CD4-positive, alpha-beta T cell (primary cell): ENCODE data around the gene VSIG10. TPM values are rescaled to one million over a fixed set of nuclear protein-coding genes. Genes with fewer than 3 reads are reported as not detected.
A peak's percentile ranks its signal among the peaks of the same experiment; 100 is the strongest.

Source experiments
- ATAC-seq: fragments of 200-7000 bp; cut with Tn5 transposase; one replicate; pipeline ENCODE4 v1.10.0; 2022; ENCODE audit warnings: mild to moderate bottlenecking; ENCODE audit not compliant: poor library complexity
- CTCF ChIA-PET: fragments of 350-600 bp; sonication (Branson Sonifier 250); formaldehyde crosslinking; loops from one replicate; lab custom pipeline; 2021; ENCODE audit warnings: antibody characterized with exemption, inconsistent platforms; lab: Charles Lee
- POLR2A ChIA-PET: fragments of 350-600 bp; sonication (Branson Sonifier 250); formaldehyde crosslinking; loops from one replicate; lab custom pipeline; 2021; ENCODE audit warnings: antibody characterized with exemption, inconsistent platforms; lab: Charles Lee
- DNase-seq, 14 experiments: peaks; one replicate each; pipeline ENCODE4 v3.0.0-alpha.2; 2013 to 2020; ENCODE audit warnings: mixed read lengths in 2 of 14
- H3K27ac ChIP-seq, 2 donors: one replicate each; pipeline versions ENCODE4 v1.5.1 to v1.7.0; 2013; ENCODE audit warnings: low read length in 2 of 2, low read depth in 1 of 2, mild to moderate bottlenecking in 1 of 2
- H3K27me3 ChIP-seq, 2 experiments: 1 replicate in 1 of 2; 2 replicates in 1 of 2; pipeline versions ENCODE4 v1.6.1 to v1.7.0; 2013; ENCODE audit warnings: low read length in 2 of 2, control low read depth in 1 of 2, mild to moderate bottlenecking in 1 of 2, moderate library complexity in 1 of 2; ENCODE audit not compliant: insufficient read depth in 2 of 2, control insufficient read depth in 1 of 2
- H3K36me3 ChIP-seq: one replicate; pipeline ENCODE4 v1.6.1; 2013; ENCODE audit warnings: low read length, control low read depth; ENCODE audit not compliant: insufficient read depth
- H3K4me1 ChIP-seq: one replicate; pipeline ENCODE4 v1.6.1; 2013; ENCODE audit warnings: low read length, control low read depth; ENCODE audit not compliant: insufficient read depth
- H3K4me3 ChIP-seq: one replicate; pipeline ENCODE4 v1.5.1; 2013; ENCODE audit warnings: mild to moderate bottlenecking, low read length, moderate library complexity
- H3K9me3 ChIP-seq, 2 experiments: 1 replicate in 1 of 2; 2 replicates in 1 of 2; pipeline versions ENCODE4 v1.6.1 to v1.7.0; 2013; ENCODE audit warnings: low read length in 2 of 2, mild to moderate bottlenecking in 2 of 2, control low read depth in 1 of 2, moderate library complexity in 1 of 2; ENCODE audit not compliant: control insufficient read depth in 1 of 2, insufficient read depth in 1 of 2
- H3K27ac Mint-ChIP-seq: one replicate; pipeline ENCODE4 v1.8.0; 2020; ENCODE audit warnings: mixed read lengths
- H3K27me3 Mint-ChIP-seq: one replicate; pipeline ENCODE4 v1.8.0; 2021; ENCODE audit warnings: mixed read lengths
- H3K36me3 Mint-ChIP-seq: one replicate; pipeline ENCODE4 v1.8.0; 2021; ENCODE audit warnings: low read depth, mixed read lengths
- H3K4me1 Mint-ChIP-seq: one replicate; pipeline ENCODE4 v1.8.0; 2021; ENCODE audit warnings: low read depth, mixed read lengths
- H3K4me3 Mint-ChIP-seq: one replicate; pipeline ENCODE4 v1.8.0; 2020; ENCODE audit warnings: mild to moderate bottlenecking, mixed read lengths
- H3K9me3 Mint-ChIP-seq: one replicate; pipeline ENCODE4 v1.8.0; 2020; ENCODE audit warnings: mixed read lengths
- intact Hi-C, 2 experiments: fragments of 100-400 bp; cut with DNase I in 1 of 2; cut with micrococcal nuclease in 1 of 2; formaldehyde crosslinking; loops; one replicate each; pipeline versions ENCODE4 v1.15.1 to v1.9.0; 2023 to 2025; cut with DNase I, micrococcal nuclease
- total RNA-seq, 174 experiments: library from RNA in 2 of 174; stranded (reverse) in 2 of 174; gene quantifications; one replicate each; pipeline ENCODE4 v1.2.3 and lab custom pipeline; 2021 to 2026
- TF ChIP-seq, protein P1 (sequence below): fragments of 200-600 bp; IDR thresholded peaks from one replicate; pipeline ENCODE4 v1.8.0; 2022; ENCODE audit warnings: antibody characterized with exemption, mild to moderate bottlenecking

Gene VSIG10
- total RNA-seq, 2 experiments from 2014 or later, result 2.2 TPM

- Histone ChIP-seq H3K36me3 (peaks cover 24% of the 10 kb centered on the region), H3K27ac (peak overlapping the region in 1 of 2 donors; percentile 56)
- peak in 3 of 14 experiments; percentile 53 to 71 (median 58) for DNase-seq
Measured at GRCh38 chr12:118053071-118053985, 50.5 kb downstream of the VSIG10 start.

DNA sequence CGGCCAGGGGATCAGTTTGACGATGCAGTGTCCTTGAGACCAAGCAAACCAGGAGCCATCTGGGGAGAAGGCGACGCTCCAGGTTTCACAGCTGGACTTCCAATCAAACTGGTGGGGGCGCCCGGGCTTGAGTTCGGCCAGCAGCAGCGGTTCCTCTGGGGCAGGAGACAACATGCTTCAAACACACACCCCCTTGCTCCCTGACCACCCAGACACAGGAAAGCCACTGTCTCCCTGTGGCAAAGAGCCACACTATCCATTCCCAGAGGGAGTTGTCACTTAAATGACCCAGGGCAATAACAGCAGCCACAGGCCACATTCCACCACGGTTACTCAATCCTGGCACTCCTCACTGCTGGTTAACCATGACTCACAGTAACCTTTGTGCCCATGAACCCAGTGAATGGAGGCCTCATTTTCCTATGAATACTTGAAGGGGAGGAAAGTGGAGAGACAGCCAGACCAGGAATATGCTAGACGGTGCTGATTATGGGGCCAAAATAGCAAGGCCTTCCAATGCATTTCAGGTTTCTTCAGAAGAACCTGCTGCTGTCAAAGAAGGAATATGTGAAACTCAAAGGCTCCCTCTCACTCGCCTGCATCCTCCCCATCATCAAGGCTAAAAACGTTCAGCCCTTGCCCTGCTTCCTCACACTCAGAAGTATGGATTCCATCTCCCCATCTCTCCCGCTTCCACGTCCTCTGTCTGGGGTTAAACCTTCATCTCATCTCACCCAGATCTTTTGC is 51.3 kb downstream of the VSIG10 start:
- no peaks in the 10 kb centered on the region for H3K9me3 Mint-ChIP-seq
- H3K4me3 Mint-ChIP-seq, result no peak overlapping the region
- peaks cover 52% of the 10 kb centered on the region for H3K36me3 Mint-ChIP-seq
- CTCF ChIA-PET, result no interaction called here
- H3K4me1 ChIP-seq, result peaks cover 18% of the 10 kb centered on the region
- intact Hi-C loops, result no loop called here
- no peaks in the 10 kb centered on the region for H3K9me3 ChIP-seq
- H3K27ac ChIP-seq, result peak overlapping the region in 1 of 2 donors; percentile 56
- TF ChIP-seq, protein P1, sequence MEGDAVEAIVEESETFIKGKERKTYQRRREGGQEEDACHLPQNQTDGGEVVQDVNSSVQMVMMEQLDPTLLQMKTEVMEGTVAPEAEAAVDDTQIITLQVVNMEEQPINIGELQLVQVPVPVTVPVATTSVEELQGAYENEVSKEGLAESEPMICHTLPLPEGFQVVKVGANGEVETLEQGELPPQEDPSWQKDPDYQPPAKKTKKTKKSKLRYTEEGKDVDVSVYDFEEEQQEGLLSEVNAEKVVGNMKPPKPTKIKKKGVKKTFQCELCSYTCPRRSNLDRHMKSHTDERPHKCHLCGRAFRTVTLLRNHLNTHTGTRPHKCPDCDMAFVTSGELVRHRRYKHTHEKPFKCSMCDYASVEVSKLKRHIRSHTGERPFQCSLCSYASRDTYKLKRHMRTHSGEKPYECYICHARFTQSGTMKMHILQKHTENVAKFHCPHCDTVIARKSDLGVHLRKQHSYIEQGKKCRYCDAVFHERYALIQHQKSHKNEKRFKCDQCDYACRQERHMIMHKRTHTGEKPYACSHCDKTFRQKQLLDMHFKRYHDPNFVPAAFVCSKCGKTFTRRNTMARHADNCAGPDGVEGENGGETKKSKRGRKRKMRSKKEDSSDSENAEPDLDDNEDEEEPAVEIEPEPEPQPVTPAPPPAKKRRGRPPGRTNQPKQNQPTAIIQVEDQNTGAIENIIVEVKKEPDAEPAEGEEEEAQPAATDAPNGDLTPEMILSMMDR, result no peak
- no peaks in the 10 kb centered on the region for H3K27me3 ChIP-seq
- DNase-seq, result no peak
- no peak overlapping the region for H3K4me3 ChIP-seq
- no peaks in the 10 kb centered on the region for H3K27me3 Mint-ChIP-seq
- peak overlapping the region; percentile 79 for H3K27ac Mint-ChIP-seq
- POLR2A ChIA-PET, result interaction anchor here (0.8 kb wide), 1 partner anchor 19 kb away, joined by 3 read pairs; no protein-coding TSS in a partner anchor
- peaks cover 31% of the 10 kb centered on the region for H3K36me3 ChIP-seq
- H3K4me1 Mint-ChIP-seq, result peaks cover 22% of the 10 kb centered on the region
- no peak for ATAC-seq

More at GRCh38 chr12:118053071-118053985, 50.5 kb downstream of the VSIG10 start:
- peaks cover 52% of the 10 kb centered on the region for H3K36me3 Mint-ChIP-seq
- H3K4me1 ChIP-seq, result peaks cover 18% of the 10 kb centered on the region
- ATAC-seq, result no peak
- no peaks in the 10 kb centered on the region for H3K9me3 Mint-ChIP-seq
- ChIA-PET CTCF (no interaction called here), POLR2A (interaction anchor here (0.8 kb wide), 1 partner anchor 20 kb away, joined by 3 read pairs; no protein-coding TSS in a partner anchor)
- TF ChIP-seq, protein P1, result no peak
- H3K4me1 Mint-ChIP-seq, result peaks cover 22% of the 10 kb centered on the region
- H3K4me3 Mint-ChIP-seq, result no peak overlapping the region
- intact Hi-C loops, result no loop called here
- no peak overlapping the region for H3K4me3 ChIP-seq
- H3K27me3 Mint-ChIP-seq, result no peaks in the 10 kb centered on the region
- H3K9me3 ChIP-seq, result no peaks in the 10 kb centered on the region
- H3K27ac Mint-ChIP-seq, result peak overlapping the region; percentile 79
- H3K27me3 ChIP-seq, result no peaks in the 10 kb centered on the region

DNA sequence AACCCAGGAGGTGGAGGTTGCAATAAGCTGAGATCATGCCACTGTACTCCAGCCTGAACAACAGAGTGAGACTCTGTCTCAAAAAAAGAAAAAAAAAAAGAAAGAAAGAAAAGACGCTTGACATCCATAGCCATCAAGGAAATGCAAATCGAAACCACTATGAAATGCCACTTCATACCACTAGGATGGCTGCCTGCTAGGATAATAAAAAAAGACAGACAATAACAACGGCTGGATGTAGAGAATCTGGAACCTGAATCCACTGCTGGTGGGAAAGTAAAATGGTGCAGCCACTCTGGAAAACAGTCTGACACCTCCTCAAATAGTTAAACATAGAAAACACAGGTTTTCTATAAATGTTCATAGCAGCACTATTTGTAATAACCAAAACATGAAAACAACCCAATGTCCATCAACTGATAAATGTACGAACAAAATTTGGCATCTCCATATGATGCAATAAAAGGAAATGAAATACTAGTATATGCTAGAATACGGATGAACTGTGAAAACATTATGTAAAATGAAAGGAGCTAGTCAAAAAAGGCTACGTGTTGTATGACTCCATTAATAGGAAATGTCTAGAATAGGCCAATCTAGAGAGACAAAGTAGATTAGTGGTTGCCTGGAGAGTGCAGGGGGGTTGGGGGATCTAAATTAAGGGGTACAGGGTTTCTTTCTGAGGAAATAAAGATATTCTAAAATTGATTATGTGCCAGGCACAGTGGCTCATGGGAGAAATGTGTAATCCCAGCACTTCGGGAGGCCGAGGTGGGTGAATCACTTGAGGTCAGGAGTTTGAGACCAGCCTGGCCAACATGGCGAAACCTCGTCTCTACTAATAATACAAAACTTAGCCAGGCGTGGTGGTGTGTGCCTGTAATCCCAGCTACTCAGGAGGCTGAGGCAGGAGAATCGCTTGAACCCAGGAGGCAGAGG is 52.6 kb downstream of the VSIG10 start:
- peaks cover 31% of the 10 kb centered on the region for H3K36me3 ChIP-seq
- no peaks in the 10 kb centered on the region for H3K27me3 ChIP-seq
- peaks cover 20% of the 10 kb centered on the region for H3K4me1 Mint-ChIP-seq
- no peak overlapping the region for H3K4me3 Mint-ChIP-seq
- POLR2A ChIA-PET, result no interaction called here
- ATAC-seq (no peak), DNase-seq (no peak)
- no peaks in the 10 kb centered on the region for H3K27me3 Mint-ChIP-seq
- H3K4me1 ChIP-seq, result peaks cover 18% of the 10 kb centered on the region
- H3K27ac Mint-ChIP-seq, result peak overlapping the region; percentile 13
- no peaks in the 10 kb centered on the region for H3K9me3 Mint-ChIP-seq
- H3K36me3 Mint-ChIP-seq, result peaks cover 63% of the 10 kb centered on the region
- no peaks in the 10 kb centered on the region for H3K9me3 ChIP-seq
- TF ChIP-seq, protein P1, result no peak
- intact Hi-C loops, result no loop called here
- H3K27ac ChIP-seq, result no peak overlapping the region
- H3K4me3 ChIP-seq, result no peak overlapping the region
- CTCF ChIA-PET, result no interaction called here
